HG03103 (cell line): ENCODE results near the gene TBX21.

Experiments
- ATAC-seq: cut with Tn5 transposase; IDR thresholded peaks from one replicate; pipeline ENCODE4 v1.9.1; 2021; ENCODE audit warnings: low read depth; ENCODE audit not compliant: unreplicated experiment

TBX21 gene

GRCh38 chr17:47697906-47698711, 34.9 kb upstream of the TBX21 start:
- ATAC-seq: no peak

GRCh38 chr17:47698749-47699535, 34.1 kb upstream of the TBX21 start:
- ATAC-seq: no peak

- ATAC-seq: no peak
Observed at GRCh38 chr17:47699536-47699840, 33.5 kb upstream of the TBX21 start.

- no peak for ATAC-seq
Observed at GRCh38 chr17:47700471-47701449, 32.3 kb upstream of the TBX21 start.

- no peak for ATAC-seq
Observed at GRCh38 chr17:47701608-47702007, 31.4 kb upstream of the TBX21 start.

- ATAC-seq: no peak
Observed at GRCh38 chr17:47702391-47702995, 30.5 kb upstream of the TBX21 start.

- no peak for ATAC-seq
Observed at GRCh38 chr17:47703191-47703591, 29.8 kb upstream of the TBX21 start.

- no peak for ATAC-seq
Observed at GRCh38 chr17:47703671-47704070, 29.4 kb upstream of the TBX21 start.

- no peak for ATAC-seq
Observed at GRCh38 chr17:47704116-47704515, 28.9 kb upstream of the TBX21 start.

- no peak for ATAC-seq
Observed at GRCh38 chr17:47704736-47705135, 28.3 kb upstream of the TBX21 start.

GRCh38 chr17:47705536-47706530, 27.2 kb upstream of the TBX21 start:
- ATAC-seq: no peak

- no peak for ATAC-seq
Observed at GRCh38 chr17:47707056-47707804, 25.8 kb upstream of the TBX21 start.

- no peak for ATAC-seq
Observed at GRCh38 chr17:47707884-47708283, 25.2 kb upstream of the TBX21 start.

GRCh38 chr17:47708312-47708863, 24.6 kb upstream of the TBX21 start:
- no peak for ATAC-seq

GRCh38 chr17:47708864-47709541, 24.0 kb upstream of the TBX21 start:
- no peak for ATAC-seq

GRCh38 chr17:47709594-47709993, 23.4 kb upstream of the TBX21 start:
- no peak for ATAC-seq

GRCh38 chr17:47711366-47712099, 21.5 kb upstream of the TBX21 start:
- no peak for ATAC-seq
